Uterus (tissue), 4 donors: ENCODE data around the gene CNFN. TPM values are rescaled to one million over a fixed set of nuclear protein-coding genes. Genes with fewer than 3 reads are reported as not detected.

Experiments
- DNase-seq, 2 donors: peaks; one replicate each; pipeline ENCODE4 v3.0.0-alpha.2; 2019 to 2020
- H3K27ac ChIP-seq, 2 donors: fragments of 200-600 bp; sonication (generic); 1 replicate in 1 of 2; 2 replicates in 1 of 2; pipeline ENCODE4 v1.5.1; 2016 to 2018
- H3K27me3 ChIP-seq, 2 donors: fragments of 200-600 bp; sonication (generic); one replicate each; pipeline ENCODE4 v1.5.1; 2018 to 2019; ENCODE audit warnings: control low read depth in 1 of 2
- H3K36me3 ChIP-seq, 2 donors: fragments of 200-600 bp; sonication (generic); one replicate each; pipeline ENCODE4 v1.5.1; 2019; ENCODE audit warnings: control low read depth in 1 of 2
- H3K4me1 ChIP-seq, 2 donors: fragments of 200-600 bp; sonication (generic); one replicate each; pipeline ENCODE4 v1.5.1; 2018 to 2019; ENCODE audit warnings: control low read depth in 1 of 2
- H3K4me3 ChIP-seq, 2 donors: fragments of 200-600 bp; sonication (generic); 1 replicate in 1 of 2; 2 replicates in 1 of 2; pipeline ENCODE4 v1.5.1; 2018 to 2019; ENCODE audit warnings: mild to moderate bottlenecking in 1 of 2
- H3K9me3 ChIP-seq, 2 donors: fragments of 200-600 bp; sonication (generic); one replicate each; pipeline ENCODE4 v1.5.1; 2019; ENCODE audit warnings: control low read depth in 1 of 2
- CTCF ChIP-seq, 4 experiments: fragments of 200-600 bp in 2 of 4; fragments of 450-650 bp in 2 of 4; sonication (generic) in 2 of 4; IDR thresholded peaks; one replicate each; pipeline ENCODE4 v1.5.1; 2016 to 2019; ENCODE audit warnings: antibody characterized with exemption in 4 of 4, mild to moderate bottlenecking in 2 of 4, moderate library complexity in 1 of 4
- POLR2A ChIP-seq, 2 donors: fragments of 450-650 bp; IDR thresholded peaks; one replicate each; pipeline ENCODE4 v1.6.1; 2016; ENCODE audit warnings: antibody characterized with exemption in 2 of 2, mild to moderate bottlenecking in 1 of 2, moderate library complexity in 1 of 2
- intact Hi-C: fragments of 100-400 bp; cut with DNase I; formaldehyde crosslinking; loops from one replicate; pipeline ENCODE4 v1.15.1; 2023; ENCODE audit warnings: low total_unique reads
- total RNA-seq, 4 donors: library from RNA; depleted of rRNA in 3 of 4; stranded (reverse); fragments of >200 nt in 3 of 4; gene quantifications; one replicate each; pipeline versions ENCODE4 v1.1.0 to v1.2.4, GENCODE V29; 2014 to 2023
- donor health status: DM: yes; HTN: yes; CAD: no.

The CNFN gene
- total RNA-seq, 4 donors from 2014 or later, result 2.6 TPM; not detected in 3

DNA sequence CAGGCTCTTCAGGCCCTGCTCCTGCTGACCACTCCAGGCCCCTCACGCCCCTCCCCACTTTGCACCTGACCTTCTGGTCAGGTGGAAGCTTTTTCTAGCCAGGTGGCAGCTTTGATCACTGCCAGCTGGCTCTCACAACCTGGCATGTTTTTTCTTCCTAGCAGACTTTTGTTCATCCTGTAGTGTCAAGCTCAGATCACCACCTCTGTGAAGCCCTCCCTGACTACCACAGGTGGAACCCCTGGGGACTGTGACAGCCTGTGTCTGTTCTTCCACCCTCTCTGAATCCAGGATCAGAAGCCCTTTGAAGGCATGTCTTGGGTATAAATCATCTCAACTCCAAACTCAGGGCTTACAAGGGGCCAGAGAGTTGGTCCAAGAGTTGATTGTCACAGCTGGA lies 10.3 kb upstream of the CNFN start:
- Histone ChIP-seq H3K9me3 (no peaks in the 10 kb centered on the region), H3K27ac (no peak overlapping the region), H3K4me1 (peaks cover 5 to 6% of the 10 kb centered on the region in 2 donors), H3K4me3 (no peak overlapping the region), H3K36me3 (no peaks in the 10 kb centered on the region), H3K27me3 (no peaks in the 10 kb centered on the region)
- TF ChIP-seq CTCF (IDR thresholded peaks at IDR 0.05) (no peak), POLR2A (IDR thresholded peaks at IDR 0.05) (no peak)
- intact Hi-C loops, result no loop called here
- no peak for DNase-seq

- Histone ChIP-seq H3K27ac (peak overlapping the region; percentile 81 to 89), H3K4me1 (peaks cover 5 to 6% of the 10 kb centered on the region in 2 donors), H3K4me3 (peak overlapping the region; percentile 41 to 53), H3K27me3 (no peaks in the 10 kb centered on the region), H3K9me3 (no peaks in the 10 kb centered on the region), H3K36me3 (no peaks in the 10 kb centered on the region)
- no peak for TF ChIP-seq POLR2A (IDR thresholded peaks at IDR 0.05)
- no peak for TF ChIP-seq CTCF (IDR thresholded peaks at IDR 0.05)
- no peak for DNase-seq
- intact Hi-C loops, result no loop called here
These were observed 7.4 kb upstream of the CNFN start for GRCh38 chr19:42397263-42398166.

DNA sequence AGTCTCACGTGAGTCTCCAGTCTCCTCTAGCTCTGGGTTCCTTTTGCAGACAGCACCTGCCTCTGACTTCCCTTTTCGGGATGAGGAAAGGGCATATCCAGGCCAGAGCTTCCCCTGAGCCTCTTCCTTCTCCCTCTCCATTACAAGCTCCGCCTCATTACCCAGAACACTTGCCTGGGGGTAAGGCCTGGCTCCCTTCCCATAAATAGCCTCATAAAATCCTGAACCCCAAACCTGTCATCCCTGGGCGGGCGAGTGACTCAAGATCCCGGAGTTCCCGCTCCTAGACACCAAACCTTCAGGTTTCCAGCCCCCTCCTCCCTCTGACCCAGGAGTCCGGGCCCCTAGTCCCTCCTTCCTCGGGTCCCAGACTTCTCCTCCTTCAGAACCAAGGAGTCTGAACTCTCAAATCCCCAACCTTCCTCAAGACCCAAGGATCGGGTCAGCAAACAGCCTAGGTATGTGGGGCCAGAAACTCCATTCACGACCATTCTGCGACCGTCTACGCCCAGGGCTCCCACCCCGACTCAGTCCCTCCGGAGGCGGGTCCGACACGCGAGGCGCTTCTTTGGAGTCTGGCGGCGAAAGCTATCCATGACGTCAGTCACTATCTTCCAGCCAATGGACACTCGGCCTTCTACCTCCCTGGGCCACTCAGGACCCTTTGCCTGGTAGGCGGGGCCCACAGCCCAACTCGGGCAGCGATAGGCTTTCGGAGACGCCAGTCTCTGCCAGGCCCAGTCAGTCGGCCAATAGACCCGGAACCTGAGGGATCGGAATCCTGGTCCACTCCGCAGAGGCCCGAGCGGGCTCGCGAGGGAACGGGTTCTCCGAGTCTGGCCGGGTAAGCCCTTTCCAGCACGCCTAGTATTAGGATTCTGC lies 6.5 kb upstream of the CNFN start:
- peak overlapping the region; percentile 81 to 89 for H3K27ac ChIP-seq
- no peaks in the 10 kb centered on the region for H3K27me3 ChIP-seq
- intact Hi-C loops, result no loop called here
- peak overlapping the region; percentile 41 to 53 for H3K4me3 ChIP-seq
- peak; percentile 99 to 100 for DNase-seq
- H3K4me1 ChIP-seq, result peaks cover 5 to 6% of the 10 kb centered on the region in 2 donors
- TF ChIP-seq CTCF (IDR thresholded peaks at IDR 0.05) (peak in 1 of 4 experiments; percentile 6), POLR2A (IDR thresholded peaks at IDR 0.05) (peak; percentile 75 to 77)
- no peaks in the 10 kb centered on the region for H3K36me3 ChIP-seq
- H3K9me3 ChIP-seq, result no peaks in the 10 kb centered on the region

DNA sequence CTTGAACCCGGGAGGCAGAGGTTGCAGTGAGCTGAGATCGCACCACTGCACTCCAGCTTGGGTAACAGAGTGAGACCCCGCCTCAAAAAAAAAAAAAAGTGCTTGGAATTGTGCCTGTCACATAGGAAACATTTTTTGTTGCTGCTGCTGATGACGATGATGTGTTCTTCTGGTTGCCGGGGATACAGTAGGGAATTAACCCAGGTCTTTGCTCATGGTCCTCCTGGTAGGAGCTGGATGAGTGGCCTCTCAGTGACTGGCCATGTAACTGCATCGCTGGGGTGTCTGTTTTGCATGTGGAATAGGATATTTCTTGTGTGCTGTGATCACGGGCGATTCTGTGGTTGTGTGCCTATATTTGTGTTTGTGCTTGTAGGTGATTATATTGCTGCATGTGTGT lies 4.7 kb upstream of the CNFN start:
- peaks cover 0 to 8% of the 10 kb centered on the region in 2 donors for H3K27me3 ChIP-seq
- no peak overlapping the region for H3K27ac ChIP-seq
- peaks cover 5 to 6% of the 10 kb centered on the region in 2 donors for H3K4me1 ChIP-seq
- DNase-seq, result no peak
- TF ChIP-seq POLR2A (IDR thresholded peaks at IDR 0.05), result no peak
- TF ChIP-seq CTCF (IDR thresholded peaks at IDR 0.05), result no peak
- H3K9me3 ChIP-seq, result no peaks in the 10 kb centered on the region
- H3K4me3 ChIP-seq, result no peak overlapping the region
- no peaks in the 10 kb centered on the region for H3K36me3 ChIP-seq
- intact Hi-C loops, result no loop called here
